ENCODE measurements around the gene BMPR1B.

Gene BMPR1B

DNA sequence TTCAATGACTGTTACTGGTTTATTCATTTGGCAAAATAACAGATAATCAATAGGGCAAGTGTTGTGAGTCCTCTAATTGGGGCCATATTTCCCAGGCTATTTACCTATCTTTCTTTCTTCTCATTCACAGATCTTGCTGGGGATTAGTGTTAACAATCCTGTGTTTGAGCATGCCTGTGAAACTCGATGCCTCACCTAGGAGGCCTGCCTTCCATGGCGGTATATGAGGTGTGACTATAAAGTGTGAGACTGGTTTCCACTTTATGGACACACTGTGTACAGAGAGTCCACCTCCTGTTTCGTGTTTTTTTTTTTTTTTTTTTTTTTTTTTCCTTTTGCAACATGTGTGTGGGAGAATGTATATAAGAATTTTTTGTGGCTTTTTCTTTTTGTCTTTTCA lies 199.3 kb downstream of the BMPR1B start:
- FAIRE-seq, result no peak
- no peak for DNase-seq (ENCODE audit: low spot score)

GRCh38 chr4:94959307-94959706 lies 201.6 kb downstream of the BMPR1B start:
- FAIRE-seq, result no peak
- DNase-seq (ENCODE audit: low spot score), result no peak

DNA sequence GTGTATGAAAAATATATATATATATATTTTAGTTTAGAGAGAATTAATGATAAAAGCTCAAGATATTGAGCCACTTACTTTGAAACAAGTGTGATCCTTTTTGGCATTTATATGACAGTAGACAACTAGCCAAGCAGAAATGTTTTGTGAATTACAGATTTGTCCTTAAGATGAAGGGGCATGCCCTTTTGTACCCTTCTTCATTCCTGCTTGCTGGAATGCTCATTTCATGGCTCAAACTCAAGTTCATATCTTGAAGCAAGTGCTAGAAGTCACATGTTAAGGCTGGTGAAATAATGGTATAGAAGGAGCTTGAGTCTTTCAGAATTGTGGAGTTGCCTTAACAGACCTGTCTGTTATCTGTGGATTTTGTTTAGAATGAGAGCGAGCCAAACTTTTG lies 203.0 kb downstream of the BMPR1B start:
- DNase-seq (ENCODE audit: low spot score) (no peak), FAIRE-seq (no peak)

DNA sequence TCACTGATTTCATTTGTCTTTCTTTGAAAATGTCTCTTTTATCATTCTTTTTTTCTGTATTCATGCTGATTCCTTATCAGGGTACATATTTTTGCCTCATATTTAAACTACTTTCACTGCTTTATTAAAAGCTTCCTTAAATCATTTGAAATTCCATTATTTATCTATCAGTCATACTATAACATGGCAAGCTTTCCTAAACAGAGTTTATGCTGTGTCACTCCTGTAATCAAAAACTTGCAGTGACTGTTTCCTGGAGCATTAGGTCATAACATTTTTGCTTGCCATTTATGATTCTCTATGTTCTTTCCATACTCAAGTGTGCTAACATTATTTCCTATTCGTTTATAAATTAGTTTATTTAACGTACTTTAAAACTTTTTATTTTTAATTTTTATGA lies 203.7 kb downstream of the BMPR1B start:
- FAIRE-seq (no peak), DNase-seq (ENCODE audit: low spot score) (no peak)

- DNase-seq (ENCODE audit: low spot score), result no peak
- FAIRE-seq, result no peak
These were observed 204.7 kb downstream of the BMPR1B start for GRCh38 chr4:94962484-94962883.

DNA sequence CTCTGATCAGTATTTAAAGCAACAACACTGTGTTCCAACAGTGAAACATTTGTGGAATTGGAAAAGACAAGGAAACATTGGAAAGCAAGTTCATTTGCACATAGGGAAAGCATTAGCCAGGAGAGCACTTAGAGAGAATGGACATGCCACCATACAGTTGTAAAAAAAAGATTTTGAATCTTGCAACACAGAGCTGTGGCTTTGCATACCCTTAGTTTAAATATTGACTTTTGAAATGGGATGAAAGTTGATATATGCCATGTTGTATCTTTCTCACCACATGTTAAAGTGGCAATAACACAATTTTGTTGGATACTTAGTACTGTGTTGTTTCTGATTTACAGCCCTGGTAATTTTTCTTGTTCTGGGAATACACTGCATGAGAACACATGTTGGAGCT lies 208.1 kb downstream of the BMPR1B start:
- DNase-seq (ENCODE audit: low spot score), result no peak
- FAIRE-seq, result no peak

DNA sequence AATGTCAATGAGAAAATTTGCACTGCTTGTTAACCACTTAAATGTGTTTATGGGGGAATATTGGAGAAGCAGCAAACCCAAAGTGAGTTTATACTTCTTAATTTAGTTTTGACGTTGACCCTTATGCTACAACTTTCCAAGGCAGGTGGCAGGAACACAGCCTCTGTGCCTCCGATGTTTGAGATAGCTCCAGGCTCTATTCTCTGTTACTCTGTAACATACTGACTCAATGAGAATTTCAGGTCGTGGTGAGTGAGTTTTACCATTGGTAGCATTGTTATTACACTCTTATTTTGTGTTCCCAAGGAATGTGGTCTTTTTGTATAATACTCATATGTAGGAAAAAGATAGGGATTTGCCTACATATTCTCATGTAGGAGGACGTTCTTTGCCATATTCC lies 210.7 kb downstream of the BMPR1B start:
- FAIRE-seq, result no peak
- DNase-seq (ENCODE audit: low spot score), result no peak

DNA sequence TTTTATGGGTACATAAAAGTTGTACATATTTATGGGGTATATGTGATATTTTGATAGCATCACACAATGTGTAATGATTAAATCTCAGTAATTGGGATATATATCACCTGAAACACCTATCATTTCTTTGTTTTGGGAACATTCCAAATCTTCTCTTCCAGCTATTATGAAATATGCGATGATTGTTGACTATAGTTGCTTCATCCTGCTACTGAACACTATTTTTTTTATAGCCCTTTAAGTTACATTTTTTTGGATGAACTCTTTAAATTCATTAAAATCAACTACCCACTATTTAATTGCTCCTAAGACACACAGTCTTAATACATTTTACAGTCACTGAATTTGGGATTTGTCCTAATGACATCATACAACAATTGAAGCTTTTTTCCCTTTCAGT lies 212.9 kb downstream of the BMPR1B start:
- DNase-seq (ENCODE audit: low spot score), result no peak
- FAIRE-seq, result no peak

DNA sequence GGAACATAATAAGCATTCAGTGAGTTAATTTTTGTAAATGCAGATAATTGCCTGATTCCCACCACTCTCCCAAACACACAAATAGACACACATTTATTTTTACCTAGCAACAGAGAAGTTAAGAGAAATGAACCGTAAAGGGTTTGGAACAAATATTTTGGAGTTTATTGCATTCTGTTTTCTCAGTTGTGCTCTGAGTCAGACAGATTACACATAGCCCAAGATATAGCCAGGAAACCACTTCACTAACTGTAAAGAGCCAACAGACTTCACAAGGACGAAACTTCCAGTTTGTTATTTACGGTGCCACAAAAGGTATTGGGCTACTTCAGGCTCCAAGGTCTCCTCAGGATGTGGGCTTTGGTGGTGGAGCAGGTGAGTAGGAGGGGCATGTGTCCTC lies 217.0 kb downstream of the BMPR1B start:
- DNase-seq (ENCODE audit: low spot score), result no peak
- no peak for FAIRE-seq

- DNase-seq (ENCODE audit: low spot score) (no peak), FAIRE-seq (peak; percentile 10)
These were observed 218.7 kb downstream of the BMPR1B start for GRCh38 chr4:94976371-94977011.

DNA sequence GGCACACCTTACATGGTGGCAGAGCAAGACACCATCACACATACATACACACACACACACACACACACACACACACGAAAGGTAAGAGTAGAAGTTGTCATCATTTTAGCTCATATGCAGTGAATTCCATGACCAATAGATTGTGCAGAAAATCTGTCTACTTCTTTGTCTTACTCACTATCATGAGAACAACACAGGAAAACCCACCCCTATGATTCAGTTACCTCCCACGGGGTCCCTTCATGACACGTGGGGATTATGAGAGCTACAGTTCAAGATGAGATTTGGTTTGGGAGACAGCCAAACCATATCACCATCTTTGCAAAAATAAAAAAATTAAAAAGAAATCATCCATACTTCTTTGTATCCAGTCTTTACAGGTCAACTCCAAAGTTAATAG lies 221.1 kb downstream of the BMPR1B start:
- no peak for DNase-seq (ENCODE audit: low spot score)
- no peak for FAIRE-seq

DNA sequence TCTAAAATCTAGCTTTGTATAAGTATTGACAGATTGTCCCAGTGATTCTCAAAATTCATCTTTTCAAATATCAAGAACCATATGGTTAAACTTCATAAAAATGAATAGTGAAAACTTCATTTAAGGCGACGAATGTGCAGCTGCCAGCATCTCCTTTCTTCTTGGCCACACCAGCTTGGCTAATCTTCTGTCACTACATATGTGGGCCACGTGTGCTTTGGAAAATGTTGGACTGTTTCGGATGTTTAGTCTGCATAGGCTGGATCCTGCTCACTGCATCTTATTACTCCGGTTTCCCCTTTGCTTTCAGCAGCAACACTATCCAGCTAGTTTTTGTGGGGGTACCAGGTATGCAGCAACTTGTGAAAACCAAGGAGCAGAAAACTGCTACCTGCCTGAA lies 221.9 kb downstream of the BMPR1B start:
- DNase-seq (ENCODE audit: low spot score), result no peak
- FAIRE-seq, result no peak

- no peak for DNase-seq (ENCODE audit: low spot score)
These were observed 238.1 kb downstream of the BMPR1B start for GRCh38 chr4:94995684-94996394.

GRCh38 chr4:95000076-95000648 lies 242.4 kb downstream of the BMPR1B start:
- FAIRE-seq, result no peak

More at GRCh38 chr4:94995684-94996394, 238.1 kb downstream of the BMPR1B start:
- FAIRE-seq, result no peak

GRCh38 chr4:95004912-95005311 lies 247.2 kb downstream of the BMPR1B start:
- FAIRE-seq, result no peak
- DNase-seq (ENCODE audit: low spot score), result no peak

More at GRCh38 chr4:95000076-95000648, 242.4 kb downstream of the BMPR1B start:
- DNase-seq (ENCODE audit: low spot score), result no peak

DNA sequence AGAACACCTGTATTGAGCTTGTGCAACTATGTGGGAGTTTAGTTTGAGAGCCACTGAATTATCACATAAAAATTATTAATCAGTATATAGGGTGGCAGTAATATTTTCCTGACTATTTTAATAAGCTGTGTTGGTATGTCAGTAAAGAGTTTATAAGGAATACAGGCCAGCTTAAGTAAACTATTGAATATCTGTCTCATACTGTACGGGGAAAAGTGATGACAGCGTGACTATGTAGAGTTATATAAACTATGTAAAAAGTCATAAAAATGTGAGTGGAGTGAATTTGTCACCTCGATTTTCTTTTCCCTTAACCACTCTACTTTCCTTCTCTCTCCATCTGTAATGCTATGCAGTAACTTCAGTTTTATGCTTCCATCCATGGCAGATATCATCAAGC lies 250.2 kb downstream of the BMPR1B start:
- FAIRE-seq, result no peak

DNA sequence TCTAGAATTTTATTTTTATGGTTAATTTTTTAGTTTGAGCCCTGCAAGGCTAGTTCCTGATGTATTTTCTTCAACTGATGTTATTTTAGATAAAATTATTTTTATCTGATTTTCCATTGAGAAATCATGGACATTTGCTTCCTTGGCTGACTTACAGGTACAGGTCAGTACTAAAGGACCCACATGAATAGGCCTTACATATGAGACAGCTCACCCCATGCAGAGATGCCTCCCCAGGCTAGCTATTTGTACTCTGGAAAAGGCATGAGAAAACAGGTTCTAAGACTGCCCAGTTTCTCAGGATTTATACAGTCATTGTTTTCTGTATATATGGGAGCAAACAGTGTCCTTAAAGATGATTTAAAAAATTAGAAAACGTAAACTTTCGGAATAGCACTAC lies 255.5 kb downstream of the BMPR1B start:
- DNase-seq (ENCODE audit: low spot score), result no peak
- FAIRE-seq, result no peak

More for the DNA sequence above, 250.2 kb downstream of the BMPR1B start:
- no peak for DNase-seq (ENCODE audit: low spot score)

GRCh38 chr4:95014068-95014467 lies 256.3 kb downstream of the BMPR1B start:
- no peak for FAIRE-seq

GRCh38 chr4:95017305-95018064 lies 259.7 kb downstream of the BMPR1B start:
- DNase-seq (ENCODE audit: low spot score), result no peak
- FAIRE-seq, result no peak

More at GRCh38 chr4:95014068-95014467, 256.3 kb downstream of the BMPR1B start:
- no peak for DNase-seq (ENCODE audit: low spot score)

DNA sequence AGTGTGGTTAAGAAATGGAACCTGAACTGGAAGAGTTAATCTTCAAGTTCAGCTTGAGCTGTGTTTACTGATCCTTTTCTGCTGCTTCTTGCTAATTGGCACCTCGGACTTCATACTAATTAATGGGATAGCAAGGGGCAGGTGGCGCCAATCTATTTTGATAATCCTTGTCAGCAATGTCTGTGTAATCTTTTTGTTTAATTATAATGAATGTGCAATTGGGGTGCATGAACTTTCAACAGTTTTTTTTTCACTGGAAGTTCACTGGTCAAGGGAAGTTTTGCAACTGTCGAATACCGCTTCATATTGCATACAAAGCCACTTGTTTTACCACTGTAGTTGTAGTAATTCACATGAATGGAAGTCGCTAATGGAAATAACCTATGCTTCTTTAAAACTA lies 261.0 kb downstream of the BMPR1B start:
- DNase-seq (ENCODE audit: low spot score), result no peak
- FAIRE-seq, result no peak

DNA sequence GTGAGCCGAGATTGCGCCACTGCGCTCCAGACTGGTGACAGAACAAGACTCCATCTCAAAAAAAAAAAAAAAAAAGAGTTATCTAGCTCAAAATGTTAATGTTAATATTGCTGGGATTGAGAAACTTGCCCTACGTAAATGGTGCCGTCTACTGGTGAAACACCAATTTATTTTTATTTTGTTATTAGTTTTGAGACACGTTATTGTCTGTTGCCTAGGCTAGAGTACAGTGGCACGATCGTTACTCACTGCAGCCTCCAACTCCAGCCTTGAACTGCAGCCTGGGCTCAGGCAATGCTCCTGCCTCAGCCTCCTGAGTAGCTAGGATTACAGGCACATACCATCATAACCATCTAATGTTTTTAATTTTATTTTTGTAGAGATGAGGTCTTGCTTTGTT lies 262.8 kb downstream of the BMPR1B start:
- FAIRE-seq, result no peak
- DNase-seq (ENCODE audit: low spot score), result no peak

GRCh38 chr4:95021099-95021498 lies 263.3 kb downstream of the BMPR1B start:
- no peak for DNase-seq (ENCODE audit: low spot score)

More at GRCh38 chr4:95021099-95021498, 263.3 kb downstream of the BMPR1B start:
- no peak for FAIRE-seq
